ENCODE results near the gene VSIG4.
"Not testable (repeated sequence)": the region's sequence is repeated elsewhere in the genome, so short reads cannot be mapped to it uniquely, and the experiment has no call there.

Gene VSIG4

GRCh38 chrX:65985922-65986588, 53.8 kb downstream of the VSIG4 start:
- no peaks in the 10 kb centered on the region for H3K4me1 ChIP-seq (ENCODE audit: control insufficient read depth, insufficient read depth, low read length)

DNA sequence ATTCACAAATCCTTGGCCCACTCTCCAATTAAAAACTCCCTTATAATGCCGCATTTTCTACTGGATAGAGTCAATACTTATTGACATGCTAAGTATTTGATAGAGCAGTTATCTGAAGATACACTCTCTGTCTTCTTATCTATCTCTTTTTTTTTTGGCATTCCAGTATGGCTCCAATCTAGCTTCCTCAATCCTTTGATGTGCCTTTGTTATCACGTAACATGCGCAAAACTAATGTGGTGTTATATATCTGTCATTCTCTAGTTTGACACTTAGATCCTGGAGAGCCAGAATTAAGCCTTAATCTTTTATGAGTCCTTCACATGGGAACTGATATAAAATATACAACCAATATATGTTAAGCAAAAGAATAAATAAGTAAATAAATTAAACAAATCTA, 54.7 kb downstream of the VSIG4 start:
- Histone ChIP-seq H3K27me3 (ENCODE audit: control insufficient read depth, insufficient read depth, low read length) (no peaks in the 10 kb centered on the region), H3K4me1 (ENCODE audit: control insufficient read depth, insufficient read depth, low read length) (no peaks in the 10 kb centered on the region), H3K9me3 (ENCODE audit: control insufficient read depth, low read length) (no peaks in the 10 kb centered on the region), H3K36me3 (ENCODE audit: control insufficient read depth, insufficient read depth, low read length) (no peaks in the 10 kb centered on the region), H3K9ac (ENCODE audit: low read length) (no peak overlapping the region), H3K4me3 (ENCODE audit: low read length) (no peak overlapping the region)

More at GRCh38 chrX:65985922-65986588, 53.8 kb downstream of the VSIG4 start:
- no peaks in the 10 kb centered on the region for H3K27me3 ChIP-seq (ENCODE audit: control insufficient read depth, insufficient read depth, low read length)
- no peak overlapping the region for H3K9ac ChIP-seq (ENCODE audit: low read length)
- no peak overlapping the region for H3K4me3 ChIP-seq (ENCODE audit: low read length)
- H3K9me3 ChIP-seq (ENCODE audit: control insufficient read depth, low read length): no peaks in the 10 kb centered on the region
- no peaks in the 10 kb centered on the region for H3K36me3 ChIP-seq (ENCODE audit: control insufficient read depth, insufficient read depth, low read length)

DNA sequence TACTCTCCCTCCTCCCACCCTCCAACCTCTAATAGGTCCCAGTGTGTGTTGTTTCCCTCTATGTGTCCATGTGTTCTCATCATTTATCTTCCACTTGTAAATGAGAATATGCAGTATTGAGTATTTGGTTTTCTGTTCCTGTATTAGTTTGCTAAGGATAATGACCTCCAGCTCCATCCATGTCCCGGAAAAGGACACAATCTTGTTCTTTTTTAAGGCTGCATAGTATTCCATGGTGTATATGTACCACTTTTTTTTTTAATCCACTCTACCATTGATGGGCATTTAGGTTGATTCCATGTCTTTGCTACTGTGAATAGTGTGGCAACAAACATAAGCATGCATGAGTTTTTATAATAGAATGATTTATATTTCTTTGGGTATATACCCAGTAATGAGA, 62.7 kb downstream of the VSIG4 start:
- not testable (repeated sequence) for H3K27me3 ChIP-seq (ENCODE audit: control insufficient read depth, insufficient read depth, low read length); H3K4me1 ChIP-seq (ENCODE audit: control insufficient read depth, insufficient read depth, low read length); H3K9ac ChIP-seq (ENCODE audit: low read length); H3K36me3 ChIP-seq (ENCODE audit: control insufficient read depth, insufficient read depth, low read length); H3K4me3 ChIP-seq (ENCODE audit: low read length); H3K9me3 ChIP-seq (ENCODE audit: control insufficient read depth, low read length)

DNA sequence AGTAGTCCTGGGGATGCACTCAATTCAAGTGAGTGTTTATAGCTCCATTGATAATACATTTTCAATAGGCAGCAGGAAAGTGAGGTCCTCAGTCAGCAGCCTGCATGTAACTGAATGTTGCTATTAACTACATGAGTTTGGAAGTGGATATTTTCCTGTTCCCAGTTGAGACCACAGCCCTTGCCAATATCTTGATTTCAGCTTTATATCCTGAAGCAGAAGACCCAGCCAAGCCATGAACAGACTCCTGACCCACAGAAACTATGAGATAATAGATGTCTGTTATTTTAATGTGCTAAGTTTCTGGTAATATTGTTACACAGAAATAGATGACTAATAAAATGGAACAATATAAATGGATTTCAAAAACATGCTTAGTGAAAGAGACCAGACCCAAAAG, 63.7 kb downstream of the VSIG4 start:
- Histone ChIP-seq H3K9ac (ENCODE audit: low read length) (no peak overlapping the region), H3K4me3 (ENCODE audit: low read length) (no peak overlapping the region), H3K9me3 (ENCODE audit: control insufficient read depth, low read length) (no peaks in the 10 kb centered on the region), H3K4me1 (ENCODE audit: control insufficient read depth, insufficient read depth, low read length) (no peaks in the 10 kb centered on the region), H3K36me3 (ENCODE audit: control insufficient read depth, insufficient read depth, low read length) (no peaks in the 10 kb centered on the region), H3K27me3 (ENCODE audit: control insufficient read depth, insufficient read depth, low read length) (no peaks in the 10 kb centered on the region)

DNA sequence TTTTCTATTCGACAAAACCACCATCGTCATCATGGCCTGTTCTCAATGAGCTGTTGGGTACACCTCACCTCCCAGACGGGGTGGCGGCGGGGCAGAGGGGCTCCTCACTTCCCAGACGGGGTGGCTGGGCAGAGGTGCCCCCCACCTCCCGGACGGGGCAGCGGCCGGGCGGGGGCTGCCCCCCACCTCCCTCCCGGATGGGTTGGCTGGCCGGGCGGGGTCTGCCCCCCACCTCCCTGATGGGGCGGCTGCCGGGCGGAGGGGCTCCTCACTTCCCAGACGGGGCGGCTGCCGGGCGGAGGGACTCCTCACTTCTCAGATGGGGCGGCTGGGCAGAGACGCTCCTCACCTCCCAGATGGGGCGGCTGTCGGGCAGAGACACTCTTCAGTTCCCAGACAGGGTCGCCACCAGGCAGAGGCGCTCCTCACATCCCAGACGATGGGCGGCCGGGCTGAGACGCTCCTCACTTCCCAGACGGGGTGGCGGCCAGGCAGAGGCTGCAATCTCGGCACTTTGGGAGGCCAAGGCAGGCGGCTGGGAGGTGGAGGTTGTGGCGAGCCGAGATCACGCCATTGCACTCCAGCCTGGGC, 64.6 kb downstream of the VSIG4 start:
- H3K9ac ChIP-seq (ENCODE audit: low read length); H3K9me3 ChIP-seq (ENCODE audit: control insufficient read depth, low read length); H3K27me3 ChIP-seq (ENCODE audit: control insufficient read depth, insufficient read depth, low read length); H3K4me3 ChIP-seq (ENCODE audit: low read length); H3K36me3 ChIP-seq (ENCODE audit: control insufficient read depth, insufficient read depth, low read length); H3K4me1 ChIP-seq (ENCODE audit: control insufficient read depth, insufficient read depth, low read length): not testable (repeated sequence)
